GM12892 (cell line): ENCODE measurements around the gene MPZL1.

Experiments
- POLR2A ChIP-seq: IDR thresholded peaks from 2 replicates; pipeline ENCODE4 v1.6.1; 2011; ENCODE audit warnings: low read depth, low read length, control low read depth
- POLR2AphosphoS5 ChIP-seq: IDR thresholded peaks from 2 replicates; pipeline ENCODE4 v1.6.1; 2011; ENCODE audit warnings: low read depth, low read length, control low read depth
- TAF1 ChIP-seq: IDR thresholded peaks from 2 replicates; pipeline ENCODE4 v1.6.1; 2011; ENCODE audit warnings: low read depth, mild to moderate bottlenecking, control low read depth, low read length, borderline replicate concordance

GRCh38 chr1:167829868-167830267, 108.1 kb downstream of the MPZL1 start:
- TF ChIP-seq TAF1, result no peak
- no peak for TF ChIP-seq POLR2AphosphoS5
- no peak for TF ChIP-seq POLR2A
